ENCODE results near the gene CBLN3.

DNA sequence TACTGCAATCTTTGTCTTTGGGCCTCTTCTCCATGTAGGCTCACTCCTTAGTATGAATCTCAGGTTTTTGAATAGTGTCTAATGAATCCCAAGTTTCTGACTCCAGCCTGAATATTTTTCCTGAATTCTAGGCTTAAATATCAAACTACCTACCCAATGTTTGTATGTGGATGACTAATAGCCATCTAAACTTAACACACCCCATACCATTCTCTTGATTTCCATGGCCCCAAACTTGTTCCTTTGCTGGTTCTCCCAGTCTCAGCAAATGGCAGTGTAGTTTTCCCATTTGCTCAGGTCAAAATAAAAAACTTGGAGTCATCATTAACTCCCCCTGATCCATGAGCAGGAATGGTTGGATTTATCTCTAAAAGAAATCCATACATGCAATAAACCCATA, 31.9 kb upstream of the CBLN3 start:
- TF ChIP-seq, protein P1, sequence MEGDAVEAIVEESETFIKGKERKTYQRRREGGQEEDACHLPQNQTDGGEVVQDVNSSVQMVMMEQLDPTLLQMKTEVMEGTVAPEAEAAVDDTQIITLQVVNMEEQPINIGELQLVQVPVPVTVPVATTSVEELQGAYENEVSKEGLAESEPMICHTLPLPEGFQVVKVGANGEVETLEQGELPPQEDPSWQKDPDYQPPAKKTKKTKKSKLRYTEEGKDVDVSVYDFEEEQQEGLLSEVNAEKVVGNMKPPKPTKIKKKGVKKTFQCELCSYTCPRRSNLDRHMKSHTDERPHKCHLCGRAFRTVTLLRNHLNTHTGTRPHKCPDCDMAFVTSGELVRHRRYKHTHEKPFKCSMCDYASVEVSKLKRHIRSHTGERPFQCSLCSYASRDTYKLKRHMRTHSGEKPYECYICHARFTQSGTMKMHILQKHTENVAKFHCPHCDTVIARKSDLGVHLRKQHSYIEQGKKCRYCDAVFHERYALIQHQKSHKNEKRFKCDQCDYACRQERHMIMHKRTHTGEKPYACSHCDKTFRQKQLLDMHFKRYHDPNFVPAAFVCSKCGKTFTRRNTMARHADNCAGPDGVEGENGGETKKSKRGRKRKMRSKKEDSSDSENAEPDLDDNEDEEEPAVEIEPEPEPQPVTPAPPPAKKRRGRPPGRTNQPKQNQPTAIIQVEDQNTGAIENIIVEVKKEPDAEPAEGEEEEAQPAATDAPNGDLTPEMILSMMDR (IDR thresholded peaks at IDR 0.05) = no peak
- TF ChIP-seq, protein P2, sequence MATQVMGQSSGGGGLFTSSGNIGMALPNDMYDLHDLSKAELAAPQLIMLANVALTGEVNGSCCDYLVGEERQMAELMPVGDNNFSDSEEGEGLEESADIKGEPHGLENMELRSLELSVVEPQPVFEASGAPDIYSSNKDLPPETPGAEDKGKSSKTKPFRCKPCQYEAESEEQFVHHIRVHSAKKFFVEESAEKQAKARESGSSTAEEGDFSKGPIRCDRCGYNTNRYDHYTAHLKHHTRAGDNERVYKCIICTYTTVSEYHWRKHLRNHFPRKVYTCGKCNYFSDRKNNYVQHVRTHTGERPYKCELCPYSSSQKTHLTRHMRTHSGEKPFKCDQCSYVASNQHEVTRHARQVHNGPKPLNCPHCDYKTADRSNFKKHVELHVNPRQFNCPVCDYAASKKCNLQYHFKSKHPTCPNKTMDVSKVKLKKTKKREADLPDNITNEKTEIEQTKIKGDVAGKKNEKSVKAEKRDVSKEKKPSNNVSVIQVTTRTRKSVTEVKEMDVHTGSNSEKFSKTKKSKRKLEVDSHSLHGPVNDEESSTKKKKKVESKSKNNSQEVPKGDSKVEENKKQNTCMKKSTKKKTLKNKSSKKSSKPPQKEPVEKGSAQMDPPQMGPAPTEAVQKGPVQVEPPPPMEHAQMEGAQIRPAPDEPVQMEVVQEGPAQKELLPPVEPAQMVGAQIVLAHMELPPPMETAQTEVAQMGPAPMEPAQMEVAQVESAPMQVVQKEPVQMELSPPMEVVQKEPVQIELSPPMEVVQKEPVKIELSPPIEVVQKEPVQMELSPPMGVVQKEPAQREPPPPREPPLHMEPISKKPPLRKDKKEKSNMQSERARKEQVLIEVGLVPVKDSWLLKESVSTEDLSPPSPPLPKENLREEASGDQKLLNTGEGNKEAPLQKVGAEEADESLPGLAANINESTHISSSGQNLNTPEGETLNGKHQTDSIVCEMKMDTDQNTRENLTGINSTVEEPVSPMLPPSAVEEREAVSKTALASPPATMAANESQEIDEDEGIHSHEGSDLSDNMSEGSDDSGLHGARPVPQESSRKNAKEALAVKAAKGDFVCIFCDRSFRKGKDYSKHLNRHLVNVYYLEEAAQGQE (IDR thresholded peaks at IDR 0.05; ENCODE audit: insufficient read depth in 1 of 2, low read depth in 2 of 2, low read length in 1 of 2) = no peak
- TF ChIP-seq POLR2AphosphoS5 (IDR thresholded peaks at IDR 0.05; ENCODE audit: low read depth, low read length) (no peak), SIN3A (IDR thresholded peaks at IDR 0.05; ENCODE audit: borderline replicate concordance, insufficient read depth, low read depth, low read length) (no peak)

All from Panc1 (cell line).